CD14-positive monocyte (primary cell): ENCODE data around the gene LYZL1. TPM values are rescaled to one million over a fixed set of nuclear protein-coding genes. Genes with fewer than 3 reads are reported as not detected.

Experiments
- DNase-seq, 3 donors: peaks; one replicate each; pipeline ENCODE4 v3.0.0-alpha.2; 2011 to 2022
- H2AFZ ChIP-seq: 2 replicates; pipeline ENCODE4 v1.6.0; 2012; ENCODE audit warnings: mild to moderate bottlenecking, low read depth, low read length, inconsistent platforms; ENCODE audit not compliant: insufficient read depth, poor library complexity, severe bottlenecking
- H3K27ac ChIP-seq, 2 donors: 1 replicate in 1 of 2; 2 replicates in 1 of 2; pipeline ENCODE4 v1.5.1; 2012 to 2013; ENCODE audit warnings: low read length in 2 of 2, control low read depth in 1 of 2, inconsistent platforms in 1 of 2, low read depth in 1 of 2, mild to moderate bottlenecking in 1 of 2
- H3K27me3 ChIP-seq, 2 donors: one replicate each; pipeline versions ENCODE4 v1.6.0 to v1.6.1; 2011 to 2013; ENCODE audit warnings: low read length in 2 of 2; ENCODE audit not compliant: control insufficient read depth in 2 of 2, insufficient read depth in 2 of 2
- H3K36me3 ChIP-seq, 2 donors: replicated peaks in 1 of 2; 1 replicate in 1 of 2; 2 replicates in 1 of 2; pipeline versions ENCODE4 v1.5.1 to v1.6.1; 2012 to 2013; ENCODE audit warnings: low read length in 2 of 2, control low read depth in 1 of 2, inconsistent platforms in 1 of 2, mild to moderate bottlenecking in 1 of 2; ENCODE audit not compliant: insufficient read depth in 2 of 2, control insufficient read depth in 1 of 2
- H3K4me1 ChIP-seq, 2 donors: 1 replicate in 1 of 2; 2 replicates in 1 of 2; pipeline versions ENCODE4 v1.5.1 to v1.6.1; 2012 to 2013; ENCODE audit warnings: low read length in 2 of 2, control low read depth in 1 of 2, inconsistent platforms in 1 of 2, mild to moderate bottlenecking in 1 of 2, moderate library complexity in 1 of 2; ENCODE audit not compliant: insufficient read depth in 2 of 2, control insufficient read depth in 1 of 2
- H3K4me2 ChIP-seq: replicated peaks from 2 replicates; pipeline ENCODE3; 2012; ENCODE audit warnings: low read length, moderate library complexity, mild to moderate bottlenecking; ENCODE audit not compliant: poor library complexity, severe bottlenecking; ENCODE audit errors: extremely low read depth
- H3K4me3 ChIP-seq, 3 experiments: fragments of 200-600 bp in 1 of 3; sonication (generic) in 1 of 3; replicated peaks in 1 of 3; 1 replicate in 2 of 3; 2 replicates in 1 of 3; pipeline ENCODE4 v1.5.1; 2011 to 2013; ENCODE audit warnings: low read length in 3 of 3, mild to moderate bottlenecking in 3 of 3, control low read depth in 2 of 3, low read depth in 2 of 3, inconsistent platforms in 1 of 3, moderate library complexity in 1 of 3
- H3K79me2 ChIP-seq: 2 replicates; pipeline ENCODE4 v1.6.0; 2012; ENCODE audit warnings: mild to moderate bottlenecking, control low read depth, inconsistent platforms, low read length, moderate library complexity; ENCODE audit not compliant: insufficient read depth
- H3K9ac ChIP-seq: 2 replicates; pipeline ENCODE4 v1.6.0; 2017; ENCODE audit warnings: low read length, mild to moderate bottlenecking; ENCODE audit not compliant: insufficient read depth, poor library complexity, severe bottlenecking
- H3K9me3 ChIP-seq, 2 donors: replicated peaks in 1 of 2; 1 replicate in 1 of 2; 2 replicates in 1 of 2; pipeline versions ENCODE4 v1.5.1 to v1.6.1; 2012 to 2013; ENCODE audit warnings: low read length in 2 of 2, control low read depth in 1 of 2; ENCODE audit not compliant: control insufficient read depth in 1 of 2, insufficient read depth in 1 of 2
- H4K20me1 ChIP-seq: 2 replicates; pipeline ENCODE4 v1.6.0; 2012; ENCODE audit warnings: mild to moderate bottlenecking, low read length, control low read depth, moderate library complexity; ENCODE audit not compliant: insufficient read depth
- H3K27ac Mint-ChIP-seq, 7 donors: one replicate each; pipeline ENCODE4 v1.8.0; 2020; ENCODE audit warnings: mild to moderate bottlenecking in 7 of 7, mixed read lengths in 7 of 7, moderate library complexity in 6 of 7, inconsistent platforms in 2 of 7
- H3K27me3 Mint-ChIP-seq, 3 donors: one replicate each; pipeline ENCODE4 v1.8.0; 2021 to 2022; ENCODE audit warnings: low read depth in 3 of 3, mild to moderate bottlenecking in 3 of 3, mixed read lengths in 3 of 3, moderate library complexity in 3 of 3, inconsistent platforms in 1 of 3
- H3K36me3 Mint-ChIP-seq, 2 donors: one replicate each; pipeline ENCODE4 v1.8.0; 2020; ENCODE audit warnings: mixed read lengths in 2 of 2, inconsistent platforms in 1 of 2, mild to moderate bottlenecking in 1 of 2
- H3K4me1 Mint-ChIP-seq: one replicate; pipeline ENCODE4 v1.8.0; 2020; ENCODE audit warnings: mild to moderate bottlenecking, mixed read lengths
- H3K4me3 Mint-ChIP-seq, 2 donors: one replicate each; pipeline ENCODE4 v1.8.0; 2020; ENCODE audit warnings: mild to moderate bottlenecking in 2 of 2, mixed read lengths in 2 of 2, moderate library complexity in 1 of 2
- H3K9me3 Mint-ChIP-seq, 7 donors: one replicate each; pipeline ENCODE4 v1.8.0; 2020 to 2022; ENCODE audit warnings: mixed read lengths in 7 of 7, mild to moderate bottlenecking in 6 of 7, moderate library complexity in 6 of 7, inconsistent platforms in 2 of 7
- WGBS: methylation state at CpG from one replicate; pipeline ENCODE4 v1.1.5; 2013; ENCODE audit warnings: missing lambda C conversion rate; ENCODE audit not compliant: insufficient coverage; 5-methylcytosine and 5-hydroxymethylcytosine counted together
- intact Hi-C, 2 donors: fragments of 100-400 bp; cut with micrococcal nuclease; formaldehyde crosslinking; loops; one replicate each; pipeline versions ENCODE4 v1.15.0 to v1.15.1; 2023
- polyA plus RNA-seq, 3 donors: library from polyadenylated mRNA; depleted of rRNA in 1 of 3; unstranded in 2 of 3; stranded (reverse) in 1 of 3; fragments of 300-500 nt in 2 of 3; fragments of >200 nt in 1 of 3; fragmentation: Illumina TruSeq in 2 of 3; gene quantifications; 1 replicate in 2 of 3; 2 replicates in 1 of 3; pipeline ENCODE4 v1.2.3, GENCODE V29; 2012 to 2021
- TF ChIP-seq, protein P1 (sequence below): fragments of 200-600 bp; IDR thresholded peaks from one replicate; pipeline ENCODE4 v1.8.0; 2022; ENCODE audit warnings: antibody characterized with exemption, mild to moderate bottlenecking

The LYZL1 gene
- polyA plus RNA-seq, 3 donors = not detected

DNA sequence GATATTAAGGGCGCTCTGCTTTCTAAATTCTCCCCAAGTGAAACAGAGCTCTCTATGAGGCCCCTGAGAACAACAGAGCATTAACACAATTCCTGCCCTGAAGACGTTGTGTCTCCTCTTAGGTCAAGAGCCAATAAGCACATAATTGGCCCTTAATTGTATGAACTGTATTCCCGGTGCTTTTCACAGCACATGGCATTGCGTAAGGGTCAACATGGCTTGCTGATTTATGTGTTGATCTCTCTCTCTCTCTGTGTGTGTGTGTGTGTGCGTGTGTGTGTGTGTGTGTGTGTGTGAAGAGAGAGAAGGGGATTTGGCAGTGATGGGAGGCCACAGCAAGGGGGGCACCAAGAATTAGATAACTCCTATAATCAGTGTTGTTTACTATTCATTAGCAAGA, 40.5 kb downstream of the LYZL1 start:
- Histone ChIP-seq H2AFZ (no peak overlapping the region), H3K36me3 (no peaks in the 10 kb centered on the region), H4K20me1 (no peaks in the 10 kb centered on the region), H3K4me2 (no peak overlapping the region), H3K27me3 (no peaks in the 10 kb centered on the region), H3K79me2 (no peaks in the 10 kb centered on the region), H3K9ac (no peak overlapping the region), H3K4me3 (no peak overlapping the region), H3K9me3 (no peaks in the 10 kb centered on the region), H3K4me1 (no peaks in the 10 kb centered on the region), H3K27ac (no peak overlapping the region)
- intact Hi-C loops = no loop called here
- no peak overlapping the region for H3K27ac Mint-ChIP-seq
- H3K9me3 Mint-ChIP-seq = peaks cover 0 to 4% (median 0%) of the 10 kb centered on the region in 7 donors
- no peak overlapping the region for H3K4me3 Mint-ChIP-seq
- no peak for DNase-seq
- H3K4me1 Mint-ChIP-seq = no peaks in the 10 kb centered on the region
- no peaks in the 10 kb centered on the region for H3K36me3 Mint-ChIP-seq
- TF ChIP-seq, protein P1, sequence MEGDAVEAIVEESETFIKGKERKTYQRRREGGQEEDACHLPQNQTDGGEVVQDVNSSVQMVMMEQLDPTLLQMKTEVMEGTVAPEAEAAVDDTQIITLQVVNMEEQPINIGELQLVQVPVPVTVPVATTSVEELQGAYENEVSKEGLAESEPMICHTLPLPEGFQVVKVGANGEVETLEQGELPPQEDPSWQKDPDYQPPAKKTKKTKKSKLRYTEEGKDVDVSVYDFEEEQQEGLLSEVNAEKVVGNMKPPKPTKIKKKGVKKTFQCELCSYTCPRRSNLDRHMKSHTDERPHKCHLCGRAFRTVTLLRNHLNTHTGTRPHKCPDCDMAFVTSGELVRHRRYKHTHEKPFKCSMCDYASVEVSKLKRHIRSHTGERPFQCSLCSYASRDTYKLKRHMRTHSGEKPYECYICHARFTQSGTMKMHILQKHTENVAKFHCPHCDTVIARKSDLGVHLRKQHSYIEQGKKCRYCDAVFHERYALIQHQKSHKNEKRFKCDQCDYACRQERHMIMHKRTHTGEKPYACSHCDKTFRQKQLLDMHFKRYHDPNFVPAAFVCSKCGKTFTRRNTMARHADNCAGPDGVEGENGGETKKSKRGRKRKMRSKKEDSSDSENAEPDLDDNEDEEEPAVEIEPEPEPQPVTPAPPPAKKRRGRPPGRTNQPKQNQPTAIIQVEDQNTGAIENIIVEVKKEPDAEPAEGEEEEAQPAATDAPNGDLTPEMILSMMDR = no peak
- H3K27me3 Mint-ChIP-seq = peaks cover 3 to 4% (median 4%) of the 10 kb centered on the region in 3 donors
- WGBS = 84% methylated on average over 3 of the region's 5 CpGs

DNA sequence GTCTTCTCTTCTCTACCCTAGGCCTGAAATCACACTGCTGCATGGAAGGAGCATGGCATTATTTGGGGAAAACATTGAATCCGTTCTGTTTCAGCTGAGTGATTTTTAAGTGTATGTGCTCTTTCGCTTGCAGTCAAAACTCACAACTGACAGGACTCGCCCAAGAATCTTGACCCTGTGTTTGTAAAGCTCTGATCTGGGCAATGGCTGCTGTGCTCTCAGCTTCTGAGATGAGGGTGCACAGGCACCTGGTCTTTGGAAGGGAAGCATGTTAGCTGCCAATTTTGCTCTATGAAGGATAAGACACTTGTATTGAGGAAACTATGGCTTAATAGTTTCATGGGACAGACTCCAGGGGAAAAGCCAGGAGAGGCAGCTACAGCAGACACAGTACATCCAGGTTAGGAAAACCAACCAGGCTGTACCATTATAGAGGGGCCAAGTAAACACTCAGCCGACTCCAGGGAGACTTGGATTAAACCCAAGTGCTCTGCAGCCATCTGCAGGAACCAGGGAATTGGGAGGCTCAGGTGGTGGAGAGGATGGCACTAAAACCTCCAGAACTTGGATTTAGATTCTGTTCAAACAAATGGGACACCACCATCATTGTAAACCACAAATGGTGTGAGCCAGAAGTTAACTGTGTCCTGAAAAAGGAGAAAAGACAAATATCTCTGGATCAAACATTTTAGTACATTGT, 43.3 kb downstream of the LYZL1 start:
- peaks cover 0 to 8% (median 3%) of the 10 kb centered on the region in 7 donors for H3K9me3 Mint-ChIP-seq
- H3K27ac Mint-ChIP-seq = no peak overlapping the region
- H3K27me3 Mint-ChIP-seq = peaks cover 2 to 3% (median 2%) of the 10 kb centered on the region in 3 donors
- H3K9me3 ChIP-seq = no peaks in the 10 kb centered on the region
- H3K36me3 ChIP-seq = no peaks in the 10 kb centered on the region
- no peak overlapping the region for H2AFZ ChIP-seq
- no peaks in the 10 kb centered on the region for H4K20me1 ChIP-seq
- H3K4me3 ChIP-seq = no peak overlapping the region
- no peaks in the 10 kb centered on the region for H3K79me2 ChIP-seq
- intact Hi-C loops = no loop called here
- no peak overlapping the region for H3K4me2 ChIP-seq
- WGBS = 100% methylated on average over 3 of the region's 4 CpGs
- H3K36me3 Mint-ChIP-seq = no peaks in the 10 kb centered on the region
- H3K4me1 ChIP-seq = no peaks in the 10 kb centered on the region
- no peaks in the 10 kb centered on the region for H3K27me3 ChIP-seq
- DNase-seq = no peak
- TF ChIP-seq, protein P1 = no peak
- H3K4me3 Mint-ChIP-seq = no peak overlapping the region
- no peak overlapping the region for H3K9ac ChIP-seq
- no peaks in the 10 kb centered on the region for H3K4me1 Mint-ChIP-seq
- no peak overlapping the region for H3K27ac ChIP-seq
